Measurements from ENCODE around the gene HSPA2.

- TF ChIP-seq EP300 (IDR thresholded peaks at IDR 0.05), result no peak
- TF ChIP-seq CTCF (IDR thresholded peaks at IDR 0.05), result no peak
- no peak for TF ChIP-seq POLR2AphosphoS5 (IDR thresholded peaks at IDR 0.05)
- TF ChIP-seq POLR2A (IDR thresholded peaks at IDR 0.05), result no peak
Observed at GRCh38 chr14:64566651-64567122, 26.1 kb downstream of the HSPA2 start.

Data from sigmoid colon (tissue), 4 donors.